SJSA1 (cell line): Measurements from ENCODE around the gene SLC25A19. TPM values are rescaled to one million over a fixed set of nuclear protein-coding genes. Genes with fewer than 3 reads are reported as not detected.
"Not testable (repeated sequence)": the region's sequence is repeated elsewhere in the genome, so short reads cannot be mapped to it uniquely, and the experiment has no call there.

Experiments
- DNase-seq, 2 experiments: peaks; one replicate each; pipeline ENCODE4 v3.0.0-alpha.2; 2015 to 2020; ENCODE audit warnings: low spot score in 2 of 2, low read depth in 1 of 2
- H3K27ac ChIP-seq: fragments of 250-450 bp; sonication (Bioruptor Pico); 2 replicates; pipeline ENCODE4 v1.5.1; 2020; ENCODE audit warnings: mild to moderate bottlenecking, moderate library complexity
- H3K27me3 ChIP-seq: fragments of 250-450 bp; sonication (Bioruptor Pico); replicated peaks from 2 replicates; pipeline ENCODE4 v1.5.1; 2020; ENCODE audit warnings: mild to moderate bottlenecking, moderate library complexity
- H3K36me3 ChIP-seq: fragments of 250-450 bp; sonication (Bioruptor Pico); 2 replicates; pipeline ENCODE4 v1.5.1; 2020; ENCODE audit warnings: mild to moderate bottlenecking
- H3K4me1 ChIP-seq: fragments of 250-450 bp; sonication (Bioruptor Pico); replicated peaks from 2 replicates; pipeline ENCODE4 v1.6.1; 2021; ENCODE audit warnings: mild to moderate bottlenecking
- H3K4me3 ChIP-seq: fragments of 250-450 bp; sonication (Bioruptor Pico); 2 replicates; pipeline ENCODE4 v1.5.1; 2020; ENCODE audit warnings: mild to moderate bottlenecking
- H3K9me3 ChIP-seq: fragments of 250-450 bp; sonication (Bioruptor Pico); replicated peaks from 2 replicates; pipeline ENCODE4 v1.5.1; 2020; ENCODE audit warnings: mild to moderate bottlenecking
- total RNA-seq: library from RNA; depleted of rRNA; stranded (reverse); fragments of >200 nt; shearing (Covaris generic); gene quantifications from 2 replicates; pipeline ENCODE4 v1.2.3, GENCODE V29; 2014

The SLC25A19 gene
- total RNA-seq, 1 experiment from 2014 or later: 8.5 TPM

DNA sequence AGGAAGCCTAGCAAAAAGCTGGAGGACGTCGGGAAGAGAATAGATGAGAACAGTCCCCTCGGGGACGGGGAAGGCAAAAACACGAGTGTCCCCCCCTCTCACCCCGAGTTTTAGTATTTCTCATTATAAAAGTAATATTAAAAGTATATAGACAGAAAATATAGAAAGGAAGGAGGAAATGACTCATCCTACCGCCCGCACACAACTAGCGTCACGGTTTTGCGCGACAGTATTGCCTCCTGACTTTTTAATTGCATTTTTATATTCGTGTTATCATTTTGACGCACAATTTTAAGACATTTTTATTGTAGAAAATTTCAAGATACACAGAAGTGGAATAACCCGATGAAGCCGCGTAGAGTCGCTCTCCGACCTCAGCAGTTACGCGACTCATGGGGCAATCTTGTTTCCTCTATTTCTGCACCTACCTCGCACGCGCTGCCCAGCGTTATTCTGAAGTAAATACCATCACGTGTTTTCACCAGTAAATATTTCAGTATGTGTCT, 652 bp upstream of the SLC25A19 start:
- Histone ChIP-seq H3K4me3 (peak overlapping the region; percentile 54), H3K4me1 (peaks cover 4% of the 10 kb centered on the region; the same call in 1 of the 2 replicates), H3K9me3 (no peaks in the 10 kb centered on the region), H3K27me3 (no peaks in the 10 kb centered on the region), H3K27ac (peak overlapping the region; percentile 71), H3K36me3 (no peaks in the 10 kb centered on the region)
- DNase-seq: no peak

DNA sequence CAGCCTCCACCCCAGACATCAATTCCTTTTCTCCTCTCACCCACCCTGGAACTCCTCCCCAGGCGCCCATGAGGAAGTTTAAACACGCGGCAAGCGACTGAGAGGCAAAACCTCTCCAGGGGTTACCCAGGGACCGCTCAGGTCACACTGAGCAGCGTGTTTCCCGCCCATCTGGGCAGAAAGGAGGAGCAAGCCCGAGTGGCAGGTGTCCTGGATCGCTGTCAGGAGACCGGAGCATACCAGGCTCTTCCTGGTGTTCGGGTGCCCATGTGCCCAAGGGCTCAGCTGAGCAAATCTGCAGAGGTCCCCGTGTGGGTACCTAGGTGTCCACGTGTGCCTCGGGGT, 491 bp downstream of the SLC25A19 start:
- Histone ChIP-seq H3K4me3 (peak overlapping the region; percentile 54), H3K36me3 (no peaks in the 10 kb centered on the region), H3K9me3 (no peaks in the 10 kb centered on the region), H3K27ac (no peak overlapping the region), H3K27me3 (no peaks in the 10 kb centered on the region), H3K4me1 (peaks cover 4% of the 10 kb centered on the region; the same call in 1 of the 2 replicates)
- DNase-seq: no peak

DNA sequence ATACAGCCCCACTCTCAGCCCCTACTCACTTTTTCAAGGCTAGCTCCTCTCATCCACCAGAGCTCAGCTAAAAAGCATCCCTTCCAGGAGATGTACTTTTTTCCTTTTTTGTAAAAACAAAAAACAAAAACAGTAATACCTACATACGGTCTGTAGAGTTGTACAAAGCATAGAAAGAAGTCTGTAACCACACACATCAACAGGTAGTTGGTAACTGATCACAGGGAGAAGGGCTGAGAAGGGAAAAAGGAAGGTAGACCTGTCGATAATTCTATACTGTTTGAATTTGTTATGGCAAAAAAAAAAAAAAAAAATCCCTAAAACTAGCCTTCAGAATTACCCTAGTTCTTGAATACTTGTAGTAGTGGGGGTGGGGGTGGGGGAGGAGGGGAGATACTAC, 874 bp downstream of the SLC25A19 start:
- no peaks in the 10 kb centered on the region for H3K9me3 ChIP-seq
- peaks cover 4% of the 10 kb centered on the region; the same call in 1 of the 2 replicates for H3K4me1 ChIP-seq
- H3K27me3 ChIP-seq: no peaks in the 10 kb centered on the region
- DNase-seq: no peak
- H3K36me3 ChIP-seq: no peaks in the 10 kb centered on the region
- no peak overlapping the region; the same call in 1 of the 2 replicates for H3K4me3 ChIP-seq
- H3K27ac ChIP-seq: no peak overlapping the region

DNA sequence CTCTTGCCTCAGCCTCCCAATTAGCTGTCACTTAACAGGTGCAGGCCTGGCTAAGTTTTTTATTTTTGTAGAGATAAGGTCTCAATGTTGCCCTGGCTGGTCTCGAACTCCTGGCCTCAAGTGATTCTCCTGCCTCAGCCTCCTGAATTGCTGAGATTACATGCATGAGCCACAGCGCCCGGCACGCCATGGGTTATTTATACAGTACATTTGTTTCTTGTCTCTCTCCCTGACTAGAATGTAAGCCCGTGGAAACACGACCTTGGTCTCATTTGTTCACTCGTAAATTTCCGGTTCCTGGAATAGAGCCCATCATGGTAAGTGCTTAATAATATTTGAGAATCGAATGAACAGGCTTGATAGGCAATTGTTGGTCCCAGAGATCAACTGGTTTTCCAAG, 2.0 kb downstream of the SLC25A19 start:
- DNase-seq: no peak
- peaks cover 4% of the 10 kb centered on the region; the same call in 1 of the 2 replicates for H3K4me1 ChIP-seq
- no peak overlapping the region for H3K27ac ChIP-seq
- no peaks in the 10 kb centered on the region for H3K9me3 ChIP-seq
- H3K36me3 ChIP-seq: peaks cover 3% of the 10 kb centered on the region
- H3K27me3 ChIP-seq: no peaks in the 10 kb centered on the region
- no peak overlapping the region for H3K4me3 ChIP-seq

DNA sequence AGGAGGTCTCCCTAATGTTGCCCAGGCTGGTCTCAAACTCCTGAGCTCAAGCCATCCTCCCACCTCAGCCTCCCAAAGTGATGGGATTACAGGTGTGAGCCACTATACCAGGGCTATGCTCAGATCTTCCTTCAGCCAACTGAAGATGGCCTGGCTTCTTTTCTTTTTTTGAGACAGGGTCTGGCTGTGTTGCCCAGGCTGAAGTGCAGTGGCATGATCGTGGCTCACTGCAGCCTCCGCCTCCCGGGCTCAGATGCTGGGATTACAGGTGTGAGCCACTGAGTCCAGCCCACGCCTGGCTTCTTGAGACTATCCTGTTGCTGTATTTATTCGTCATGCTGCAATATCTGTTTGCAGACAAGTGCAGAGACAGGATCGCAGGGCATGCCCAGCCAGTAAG, 4.1 kb downstream of the SLC25A19 start:
- DNase-seq: no peak
- peaks cover 10% of the 10 kb centered on the region for H3K36me3 ChIP-seq
- H3K9me3 ChIP-seq: no peaks in the 10 kb centered on the region
- no peak overlapping the region for H3K4me3 ChIP-seq
- H3K27ac ChIP-seq: no peak overlapping the region
- H3K27me3 ChIP-seq: no peaks in the 10 kb centered on the region
- peaks cover 4% of the 10 kb centered on the region; the same call in 1 of the 2 replicates for H3K4me1 ChIP-seq

DNA sequence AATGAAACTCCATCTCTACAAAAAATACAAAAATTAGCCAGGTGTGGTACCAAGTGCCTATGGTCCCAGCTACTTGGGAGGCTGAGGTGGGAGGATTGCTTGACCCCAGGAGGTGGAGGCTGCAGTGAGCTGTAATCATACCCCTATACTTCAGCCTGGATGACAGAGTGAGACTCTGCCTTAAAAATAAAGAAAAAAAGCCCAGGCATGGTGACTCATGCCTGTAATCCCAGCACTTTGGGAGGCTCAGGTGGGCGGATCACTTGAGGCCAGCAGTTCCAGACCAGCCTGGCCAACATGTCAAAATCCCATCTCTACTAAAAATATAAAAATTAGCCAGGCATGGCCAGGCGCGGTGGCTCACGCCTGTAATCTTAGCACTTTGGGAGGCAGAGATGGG, 9.0 kb downstream of the SLC25A19 start:
- DNase-seq, H3K4me1 ChIP-seq, H3K36me3 ChIP-seq, H3K27ac ChIP-seq, H3K4me3 ChIP-seq, H3K27me3 ChIP-seq, H3K9me3 ChIP-seq: not testable (repeated sequence)

DNA sequence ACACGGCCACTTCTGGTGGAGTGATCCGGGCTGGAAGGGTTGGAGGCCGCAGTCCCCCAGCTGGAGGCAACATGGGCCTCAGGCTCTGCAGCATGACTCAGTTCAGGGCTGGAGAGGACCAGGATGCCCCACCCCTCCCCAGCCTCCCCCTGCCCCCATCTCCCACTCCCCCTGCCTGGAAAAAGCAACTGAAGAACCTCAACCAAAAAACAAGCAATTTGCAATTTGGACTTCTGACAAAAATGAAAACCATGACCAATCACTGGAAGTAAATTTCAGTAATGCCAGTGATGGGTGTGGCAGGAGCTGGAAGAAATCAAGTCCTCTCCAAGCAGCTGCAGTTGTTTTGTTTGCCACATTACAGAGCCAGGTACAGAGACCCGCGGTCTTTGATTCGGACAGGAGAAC, 11.6 kb downstream of the SLC25A19 start:
- Histone ChIP-seq H3K27ac (no peak overlapping the region), H3K9me3 (no peaks in the 10 kb centered on the region), H3K36me3 (peaks cover 18% of the 10 kb centered on the region), H3K4me3 (no peak overlapping the region), H3K27me3 (no peaks in the 10 kb centered on the region), H3K4me1 (no peaks in the 10 kb centered on the region)
- DNase-seq: no peak

DNA sequence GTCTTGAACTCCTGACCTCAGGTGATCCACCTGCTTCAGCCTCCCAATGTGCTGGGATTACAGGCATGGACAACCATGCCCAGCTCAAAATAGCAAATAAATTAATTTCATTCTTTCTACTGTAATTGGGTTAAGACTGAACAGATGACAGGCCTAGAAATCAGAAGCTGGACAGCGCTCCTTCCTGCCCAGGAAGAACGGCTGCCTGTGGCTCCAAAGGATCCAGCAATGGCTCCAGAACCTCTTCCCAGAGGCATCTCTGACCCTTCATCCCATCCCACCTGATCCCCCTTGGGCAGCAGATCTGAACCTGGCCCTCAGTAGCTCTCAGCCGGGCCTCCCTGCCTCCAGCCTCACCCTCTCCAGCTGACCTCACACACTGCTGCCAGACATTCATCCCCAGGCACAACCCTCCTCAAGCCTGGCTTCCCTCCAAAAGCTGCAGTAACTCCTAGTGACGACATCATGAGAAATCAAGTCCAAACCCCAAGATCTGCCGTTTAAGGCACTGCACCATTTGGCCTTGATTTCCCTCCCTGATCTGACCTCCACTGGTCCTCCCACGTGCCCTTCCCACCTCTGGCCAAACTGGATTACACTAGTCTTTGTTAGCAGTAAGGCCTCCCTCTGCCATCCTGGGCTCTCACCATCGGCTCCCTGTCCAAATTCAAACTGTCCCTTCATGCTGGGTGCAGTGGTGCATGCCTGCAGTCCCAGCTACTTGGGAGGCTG, 15.1 kb downstream of the SLC25A19 start:
- Histone ChIP-seq H3K9me3 (peaks cover 7% of the 10 kb centered on the region), H3K27ac (no peak overlapping the region), H3K4me3 (no peak overlapping the region), H3K27me3 (no peaks in the 10 kb centered on the region), H3K4me1 (peaks cover 20% of the 10 kb centered on the region), H3K36me3 (peaks cover 25% of the 10 kb centered on the region)
- no peak for DNase-seq

DNA sequence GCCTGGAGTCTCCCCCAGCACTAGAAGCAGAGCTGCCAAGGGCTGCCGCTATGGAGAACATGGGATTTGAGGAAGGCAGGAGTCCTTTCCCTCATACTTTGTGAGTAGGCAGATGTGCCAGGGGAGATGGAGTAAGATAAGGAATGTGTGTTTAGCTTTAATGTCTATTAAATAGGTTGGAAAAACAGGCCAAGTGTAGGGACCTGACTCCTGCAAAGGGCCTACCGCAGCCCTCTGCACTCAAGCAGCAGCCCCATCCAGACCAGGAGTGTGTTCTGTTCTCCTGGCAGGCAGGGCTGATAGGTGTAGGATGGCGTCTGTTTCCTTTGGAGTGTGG, 16.4 kb downstream of the SLC25A19 start:
- Histone ChIP-seq H3K9me3 (peaks cover 7% of the 10 kb centered on the region), H3K4me3 (no peak overlapping the region), H3K4me1 (peaks cover 20% of the 10 kb centered on the region), H3K36me3 (peaks cover 25% of the 10 kb centered on the region), H3K27me3 (no peaks in the 10 kb centered on the region), H3K27ac (no peak overlapping the region)
- DNase-seq: no peak

DNA sequence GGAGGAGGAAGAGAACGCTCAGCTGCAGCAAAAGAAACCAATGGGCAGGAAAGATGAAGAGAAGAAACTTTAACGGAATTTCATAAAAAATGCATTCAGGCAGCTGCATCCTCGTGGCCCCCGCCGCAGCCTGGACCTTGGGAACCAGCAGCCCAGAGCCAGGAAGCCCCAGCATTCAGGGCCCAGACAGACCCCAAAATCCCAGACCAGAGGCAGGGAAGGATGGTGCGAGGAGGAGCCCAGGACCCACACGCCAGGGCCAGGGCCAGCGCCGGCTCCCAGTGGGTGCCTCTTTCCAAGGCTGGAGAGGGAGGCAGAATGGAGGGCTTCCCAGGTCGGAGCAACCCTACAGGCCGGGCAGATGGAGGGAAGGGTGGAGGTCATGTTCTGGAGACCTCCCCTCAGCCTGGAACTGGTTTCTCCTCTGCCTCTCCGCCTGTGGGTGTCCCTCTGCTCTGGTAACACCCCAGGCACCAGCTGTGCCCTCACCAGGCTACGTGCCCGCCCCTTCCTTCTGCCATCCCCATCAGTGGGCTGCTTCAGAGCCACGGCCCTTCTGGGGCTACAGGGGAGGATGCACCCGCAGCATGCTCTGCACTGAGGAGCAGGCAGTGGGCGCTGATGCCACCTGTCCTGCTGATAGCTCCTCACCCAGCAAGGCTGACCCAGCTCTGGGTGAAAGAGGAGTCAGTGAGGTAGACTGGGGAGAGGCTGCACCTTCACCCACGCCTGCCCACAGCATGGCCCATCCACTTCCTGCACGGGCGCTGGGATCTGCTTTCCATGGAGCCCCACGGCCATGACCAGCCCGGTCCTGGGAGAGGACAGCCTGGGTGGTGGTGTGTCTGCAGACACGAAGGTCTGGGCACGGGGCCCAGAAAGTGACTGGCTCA, 17.0 kb downstream of the SLC25A19 start:
- peaks cover 7% of the 10 kb centered on the region for H3K9me3 ChIP-seq
- peak overlapping the region; percentile 94 for H3K4me3 ChIP-seq
- H3K4me1 ChIP-seq: peaks cover 20% of the 10 kb centered on the region
- H3K27me3 ChIP-seq: no peaks in the 10 kb centered on the region
- DNase-seq: no peak
- H3K27ac ChIP-seq: peak overlapping the region; percentile 59; the same call in 1 of the 2 replicates
- H3K36me3 ChIP-seq: peaks cover 30% of the 10 kb centered on the region

DNA sequence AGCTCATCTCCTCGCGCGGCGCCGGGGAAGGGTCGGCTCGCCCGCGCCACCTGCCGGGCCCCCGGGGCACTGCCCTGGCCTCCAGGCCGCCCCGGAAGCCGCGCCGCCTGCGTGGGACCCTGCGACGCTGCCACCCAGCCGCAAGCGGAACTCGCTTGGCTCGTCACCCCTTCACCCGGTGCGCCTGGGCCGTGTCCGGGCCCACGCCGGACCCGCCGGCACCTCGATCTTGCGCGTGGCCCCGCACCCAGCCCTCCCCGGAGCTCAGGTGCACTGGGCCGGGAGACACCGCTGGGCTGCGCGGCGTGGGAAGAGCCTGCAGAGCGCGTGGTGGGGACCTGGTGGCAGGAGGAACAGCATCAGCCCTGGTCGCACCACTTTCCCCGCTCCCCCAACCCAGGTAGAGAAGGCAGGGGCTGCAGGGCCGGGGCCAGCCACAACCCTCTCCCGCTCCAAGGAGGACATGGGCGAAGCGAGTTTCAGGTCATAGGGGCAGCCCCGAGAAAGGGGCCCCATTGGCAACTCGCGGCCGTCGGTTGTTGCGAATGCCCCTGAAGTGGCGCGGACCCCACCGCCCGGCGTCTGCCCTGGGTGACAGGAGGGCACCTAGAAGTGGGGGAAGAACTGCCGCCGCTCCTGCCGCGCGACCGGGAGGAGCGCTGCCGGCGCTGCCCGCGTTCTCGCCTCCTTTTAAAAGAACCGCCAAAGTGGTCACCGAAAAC, 17.8 kb downstream of the SLC25A19 start:
- peaks cover 20% of the 10 kb centered on the region for H3K4me1 ChIP-seq
- no peaks in the 10 kb centered on the region for H3K27me3 ChIP-seq
- peaks cover 7% of the 10 kb centered on the region for H3K9me3 ChIP-seq
- H3K36me3 ChIP-seq: peaks cover 38% of the 10 kb centered on the region
- peak overlapping the region; percentile 59 for H3K27ac ChIP-seq
- DNase-seq: peak; percentile 78 to 87
- H3K4me3 ChIP-seq: peak overlapping the region; percentile 94

DNA sequence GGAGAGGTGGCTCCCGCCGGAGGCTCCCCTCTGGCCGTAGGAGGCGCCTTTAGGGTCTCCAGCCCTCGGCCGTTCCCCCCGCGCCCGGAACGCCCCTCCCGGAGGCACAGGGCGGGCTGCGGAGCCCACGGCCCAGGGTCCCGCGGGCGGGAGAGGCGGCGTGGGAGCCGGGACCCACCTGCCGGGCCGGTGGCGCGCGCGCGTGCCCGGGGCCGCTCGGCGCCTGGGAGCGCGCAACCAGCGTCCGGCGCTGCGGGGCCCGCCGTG, 18.3 kb downstream of the SLC25A19 start, which contains the start of gene MIF4GD:
MIF4GD (minus strand) TSS at position 266 of the 267 bp plus-strand sequence. CDS start 1,036 bp downstream, outside the sequence.
- no peaks in the 10 kb centered on the region for H3K27me3 ChIP-seq
- H3K9me3 ChIP-seq: peaks cover 7% of the 10 kb centered on the region
- H3K27ac ChIP-seq: peak within 1 kb of the TSS; percentile 59
- no peak for DNase-seq
- H3K4me3 ChIP-seq: peak within 1 kb of the TSS; percentile 94
- H3K36me3 ChIP-seq: peaks cover 43% of the 10 kb centered on the region
- peaks cover 20% of the 10 kb centered on the region for H3K4me1 ChIP-seq

DNA sequence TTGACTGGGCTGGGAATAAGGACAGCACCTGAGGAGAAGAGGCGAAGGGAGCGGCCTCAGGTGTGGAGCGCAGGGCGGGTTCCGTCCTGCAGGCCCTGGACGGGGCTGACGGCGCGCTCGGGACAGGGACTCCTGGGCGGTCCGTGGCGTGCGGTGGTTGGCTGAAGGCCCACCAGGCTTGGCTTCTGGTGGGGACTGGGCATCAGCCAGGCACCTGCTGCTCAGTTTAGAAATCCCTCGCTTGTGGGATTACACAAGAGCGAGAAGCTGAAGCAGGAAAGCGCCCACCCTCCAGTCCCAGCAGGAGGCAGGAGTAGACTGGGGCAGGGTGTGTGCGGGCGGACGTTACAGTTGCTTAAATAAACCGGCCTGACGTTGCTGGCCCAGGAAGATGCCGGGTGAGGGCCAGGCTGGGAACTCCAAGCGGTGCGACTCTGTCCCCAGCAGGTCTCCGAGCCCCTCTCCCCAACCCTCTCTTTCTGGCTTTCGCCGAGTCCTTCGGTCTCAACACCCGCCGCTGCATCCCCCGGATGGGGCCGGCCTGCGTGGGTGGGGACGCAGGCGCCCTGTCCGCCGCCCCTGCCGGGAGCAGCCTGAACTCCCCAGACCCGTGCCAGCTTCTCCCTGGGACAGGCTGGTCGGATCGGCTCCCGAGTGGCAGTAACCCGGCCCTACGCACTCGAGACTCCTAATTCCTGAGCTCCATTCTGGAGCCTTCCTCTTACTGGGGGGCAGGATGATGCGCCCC, 18.8 kb downstream of the SLC25A19 start:
- Histone ChIP-seq H3K4me1 (peaks cover 20% of the 10 kb centered on the region), H3K9me3 (peaks cover 7% of the 10 kb centered on the region), H3K27ac (peak overlapping the region; percentile 10), H3K4me3 (peak overlapping the region; percentile 94), H3K27me3 (no peaks in the 10 kb centered on the region), H3K36me3 (peaks cover 48% of the 10 kb centered on the region)
- peak; percentile 78 to 86 for DNase-seq
